ENCODE data around the gene NAPG.
"Not testable (repeated sequence)": the region's sequence is repeated elsewhere in the genome, so short reads cannot be mapped to it uniquely, and the experiment has no call there.

NAPG gene

DNA sequence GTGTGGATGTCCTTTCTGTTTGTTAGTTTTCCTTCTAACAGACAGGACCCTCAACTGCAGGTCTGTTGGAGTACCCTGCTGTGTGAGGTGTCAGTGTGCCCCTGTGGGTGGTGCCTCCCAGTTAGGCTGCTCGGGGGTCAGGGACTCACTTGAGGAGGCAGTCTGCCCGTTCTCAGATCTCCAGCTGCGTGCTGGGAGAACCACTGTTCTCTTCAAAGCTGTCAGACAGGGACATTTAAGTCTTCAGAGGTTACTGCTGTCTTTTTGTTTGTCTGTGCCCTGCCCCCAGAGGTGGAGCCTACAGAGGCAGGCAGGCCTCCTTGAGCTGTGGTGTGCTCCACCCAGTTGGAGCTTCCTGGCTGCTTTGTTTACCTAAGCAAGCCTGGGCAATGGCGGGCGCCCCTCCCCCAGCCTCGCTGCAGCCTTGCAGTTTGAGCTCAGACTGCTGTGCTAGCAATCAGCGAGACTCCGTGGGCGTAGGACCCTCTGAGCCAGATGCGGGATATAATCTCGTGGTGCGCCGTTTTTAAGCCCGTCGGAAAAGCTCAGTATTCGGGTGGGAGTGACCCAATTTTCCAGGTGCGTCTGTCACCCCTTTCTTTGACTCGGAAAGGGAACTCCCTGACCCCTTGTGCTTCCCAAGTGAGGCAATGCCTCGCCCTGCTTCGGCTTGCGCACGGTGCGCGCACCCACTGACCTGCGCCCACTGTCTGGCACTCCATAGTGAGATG, 52.2 kb downstream of the NAPG start:
- not testable (repeated sequence) for H3K4me3 ChIP-seq (ENCODE audit: low read length); H3K9me3 ChIP-seq (ENCODE audit: control insufficient read depth, low read length); H3K9ac ChIP-seq (ENCODE audit: low read length); H3K4me1 ChIP-seq (ENCODE audit: control insufficient read depth, insufficient read depth, low read length); H3K27me3 ChIP-seq (ENCODE audit: control insufficient read depth, insufficient read depth, low read length); H3K36me3 ChIP-seq (ENCODE audit: control insufficient read depth, insufficient read depth, low read length)

- not testable (repeated sequence) for H3K4me1 ChIP-seq (ENCODE audit: control insufficient read depth, insufficient read depth, low read length); H3K36me3 ChIP-seq (ENCODE audit: control insufficient read depth, insufficient read depth, low read length); H3K9me3 ChIP-seq (ENCODE audit: control insufficient read depth, low read length); H3K27me3 ChIP-seq (ENCODE audit: control insufficient read depth, insufficient read depth, low read length); H3K9ac ChIP-seq (ENCODE audit: low read length); H3K4me3 ChIP-seq (ENCODE audit: low read length)
These were observed 52.7 kb downstream of the NAPG start for GRCh38 chr18:10578573-10578899.

DNA sequence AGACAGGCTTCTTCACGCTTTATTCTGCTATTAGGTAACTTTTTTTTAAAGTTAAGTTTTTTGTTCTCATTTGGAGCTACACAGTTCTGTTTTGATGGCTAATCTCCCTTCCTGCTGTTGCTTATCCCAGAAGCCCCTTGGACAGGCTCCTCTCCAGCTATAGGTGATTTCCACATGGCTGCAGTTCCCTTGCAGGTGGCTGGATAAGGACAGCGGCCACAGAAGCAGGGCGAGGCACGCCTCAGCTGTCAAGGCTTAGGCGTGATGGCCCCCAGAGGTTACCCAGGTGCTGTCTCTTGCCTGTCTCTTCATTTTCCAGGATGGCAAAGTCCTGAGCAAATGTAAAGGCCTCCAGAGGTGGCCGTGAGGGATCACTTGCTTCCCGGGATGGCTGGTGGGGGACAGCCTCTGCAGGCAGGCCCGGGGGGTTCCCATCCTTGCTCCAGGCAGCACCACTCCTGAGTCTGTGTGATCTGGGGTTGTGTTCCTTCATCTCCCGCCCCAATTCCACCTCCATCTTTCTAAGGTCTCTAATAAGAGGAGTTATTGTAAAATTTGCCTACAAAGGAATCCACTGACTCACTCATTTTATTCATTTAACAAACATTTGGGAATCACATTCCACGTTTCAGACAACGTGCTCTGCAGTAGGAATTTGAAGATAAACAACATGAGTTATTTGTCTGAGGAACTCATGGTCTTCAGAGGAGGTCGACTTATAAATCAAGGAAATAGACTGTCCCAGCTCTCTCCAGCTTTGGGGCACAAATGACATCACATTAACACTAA, 53.4 kb downstream of the NAPG start:
- H3K36me3 ChIP-seq (ENCODE audit: control insufficient read depth, insufficient read depth, low read length) = no peaks in the 10 kb centered on the region
- H3K27me3 ChIP-seq (ENCODE audit: control insufficient read depth, insufficient read depth, low read length) = no peaks in the 10 kb centered on the region
- no peaks in the 10 kb centered on the region for H3K9me3 ChIP-seq (ENCODE audit: control insufficient read depth, low read length)
- no peaks in the 10 kb centered on the region for H3K4me1 ChIP-seq (ENCODE audit: control insufficient read depth, insufficient read depth, low read length)
- H3K9ac ChIP-seq (ENCODE audit: low read length) = no peak overlapping the region
- H3K4me3 ChIP-seq (ENCODE audit: low read length) = no peak overlapping the region

- no peaks in the 10 kb centered on the region for H3K36me3 ChIP-seq (ENCODE audit: control insufficient read depth, insufficient read depth, low read length)
- no peak overlapping the region for H3K9ac ChIP-seq (ENCODE audit: low read length)
- H3K9me3 ChIP-seq (ENCODE audit: control insufficient read depth, low read length) = no peaks in the 10 kb centered on the region
- H3K4me3 ChIP-seq (ENCODE audit: low read length) = no peak overlapping the region
- no peaks in the 10 kb centered on the region for H3K27me3 ChIP-seq (ENCODE audit: control insufficient read depth, insufficient read depth, low read length)
- H3K4me1 ChIP-seq (ENCODE audit: control insufficient read depth, insufficient read depth, low read length) = no peaks in the 10 kb centered on the region
These were observed 54.4 kb downstream of the NAPG start for GRCh38 chr18:10580215-10580614.

- Histone ChIP-seq H3K36me3 (ENCODE audit: control insufficient read depth, insufficient read depth, low read length) (no peaks in the 10 kb centered on the region), H3K4me1 (ENCODE audit: control insufficient read depth, insufficient read depth, low read length) (no peaks in the 10 kb centered on the region), H3K9ac (ENCODE audit: low read length) (no peak overlapping the region), H3K27me3 (ENCODE audit: control insufficient read depth, insufficient read depth, low read length) (no peaks in the 10 kb centered on the region), H3K9me3 (ENCODE audit: control insufficient read depth, low read length) (no peaks in the 10 kb centered on the region), H3K4me3 (ENCODE audit: low read length) (no peak overlapping the region)
These were observed 59.4 kb downstream of the NAPG start for GRCh38 chr18:10585260-10585659.

DNA sequence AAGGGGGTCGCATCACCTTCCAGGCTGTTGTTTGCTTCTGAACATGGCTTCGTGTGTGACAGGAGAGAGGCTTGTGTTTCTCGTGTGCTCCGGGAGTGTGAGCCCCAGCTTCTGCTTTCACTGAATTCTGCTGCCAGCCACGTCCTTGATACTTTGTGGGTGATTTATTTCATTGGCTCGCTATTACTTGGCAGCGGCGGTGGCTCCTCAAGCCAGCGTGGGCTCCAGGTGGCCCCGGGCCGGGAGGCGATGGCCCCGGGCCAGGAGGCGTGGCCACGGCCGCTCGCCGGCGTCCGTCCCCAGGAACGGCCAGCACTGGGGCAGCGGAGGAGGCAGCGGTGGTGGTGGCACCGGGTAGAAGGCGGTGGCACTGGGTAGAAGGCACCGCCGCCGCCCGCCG, 63.1 kb downstream of the NAPG start:
- H3K36me3 ChIP-seq (ENCODE audit: control insufficient read depth, insufficient read depth, low read length) = no peaks in the 10 kb centered on the region
- no peak overlapping the region for H3K4me3 ChIP-seq (ENCODE audit: low read length)
- no peaks in the 10 kb centered on the region for H3K9me3 ChIP-seq (ENCODE audit: control insufficient read depth, low read length)
- H3K9ac ChIP-seq (ENCODE audit: low read length) = no peak overlapping the region
- H3K27me3 ChIP-seq (ENCODE audit: control insufficient read depth, insufficient read depth, low read length) = no peaks in the 10 kb centered on the region
- H3K4me1 ChIP-seq (ENCODE audit: control insufficient read depth, insufficient read depth, low read length) = no peaks in the 10 kb centered on the region

GRCh38 chr18:10590412-10590811, 64.6 kb downstream of the NAPG start:
- H3K4me1 ChIP-seq (ENCODE audit: control insufficient read depth, insufficient read depth, low read length) = no peaks in the 10 kb centered on the region

GRCh38 chr18:10591896-10592295, 66.1 kb downstream of the NAPG start:
- H3K27me3 ChIP-seq (ENCODE audit: control insufficient read depth, insufficient read depth, low read length) = no peaks in the 10 kb centered on the region
- H3K4me3 ChIP-seq (ENCODE audit: low read length) = no peak overlapping the region
- no peak overlapping the region for H3K9ac ChIP-seq (ENCODE audit: low read length)
- no peaks in the 10 kb centered on the region for H3K4me1 ChIP-seq (ENCODE audit: control insufficient read depth, insufficient read depth, low read length)
- H3K9me3 ChIP-seq (ENCODE audit: control insufficient read depth, low read length) = no peaks in the 10 kb centered on the region
- no peaks in the 10 kb centered on the region for H3K36me3 ChIP-seq (ENCODE audit: control insufficient read depth, insufficient read depth, low read length)

More at GRCh38 chr18:10590412-10590811, 64.6 kb downstream of the NAPG start:
- Histone ChIP-seq H3K27me3 (ENCODE audit: control insufficient read depth, insufficient read depth, low read length) (no peaks in the 10 kb centered on the region), H3K9ac (ENCODE audit: low read length) (no peak overlapping the region), H3K9me3 (ENCODE audit: control insufficient read depth, low read length) (no peaks in the 10 kb centered on the region), H3K36me3 (ENCODE audit: control insufficient read depth, insufficient read depth, low read length) (no peaks in the 10 kb centered on the region), H3K4me3 (ENCODE audit: low read length) (no peak overlapping the region)

DNA sequence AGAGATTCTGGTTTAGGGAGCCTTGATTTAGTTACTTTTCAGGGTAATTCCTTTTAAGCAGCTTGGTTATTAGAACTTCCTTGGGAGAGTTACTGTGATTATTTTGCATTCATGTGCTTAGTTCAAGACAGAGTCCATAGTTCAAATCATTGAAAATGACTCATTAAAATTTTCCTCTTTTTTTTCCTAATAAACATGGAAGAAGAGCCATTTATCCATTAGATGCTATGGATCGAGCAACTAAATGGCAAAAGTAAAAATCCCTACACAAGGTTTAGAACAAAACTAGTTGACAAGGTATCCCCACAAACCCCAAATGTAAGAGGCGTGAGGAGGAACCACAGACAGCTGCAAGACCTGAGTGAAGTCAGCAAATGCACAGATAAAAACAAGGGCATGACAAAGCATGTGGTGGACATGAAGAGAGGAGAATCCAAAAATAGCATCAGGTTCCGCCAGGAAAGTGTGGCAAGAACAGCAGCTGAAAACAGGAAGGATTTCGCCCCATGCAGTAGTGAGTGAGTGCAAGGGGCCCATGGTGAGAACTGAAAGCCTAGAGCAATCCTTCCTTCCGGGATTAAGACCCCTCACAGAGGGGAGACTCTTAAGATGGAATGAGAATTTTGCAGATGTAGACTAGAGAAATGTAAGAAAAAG, 67.7 kb downstream of the NAPG start:
- not testable (repeated sequence) for H3K4me1 ChIP-seq (ENCODE audit: control insufficient read depth, insufficient read depth, low read length)

DNA sequence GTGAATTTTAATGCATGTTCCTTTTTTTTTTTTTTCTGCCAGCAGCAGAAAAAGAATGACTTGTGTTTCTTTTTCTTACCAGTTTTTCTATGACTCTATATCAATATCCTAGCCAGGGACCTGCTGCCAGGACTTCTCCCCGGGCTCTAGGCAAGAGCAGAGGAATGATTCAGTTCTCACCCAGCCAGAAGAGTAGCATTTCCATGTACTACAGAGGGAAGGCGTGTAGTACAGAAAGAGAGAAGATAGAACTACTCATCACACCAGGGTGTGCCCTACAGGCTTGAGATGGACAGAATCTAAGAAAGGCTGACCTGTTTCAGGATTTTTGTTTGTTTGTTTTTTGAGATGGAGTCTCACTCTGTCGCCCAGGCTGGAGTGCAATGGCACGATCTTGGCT, 70.1 kb downstream of the NAPG start:
- not testable (repeated sequence) for H3K4me1 ChIP-seq (ENCODE audit: control insufficient read depth, insufficient read depth, low read length); H3K27me3 ChIP-seq (ENCODE audit: control insufficient read depth, insufficient read depth, low read length); H3K9me3 ChIP-seq (ENCODE audit: control insufficient read depth, low read length); H3K9ac ChIP-seq (ENCODE audit: low read length); H3K36me3 ChIP-seq (ENCODE audit: control insufficient read depth, insufficient read depth, low read length); H3K4me3 ChIP-seq (ENCODE audit: low read length)

More for the DNA sequence above, 67.7 kb downstream of the NAPG start:
- not testable (repeated sequence) for H3K4me3 ChIP-seq (ENCODE audit: low read length); H3K9ac ChIP-seq (ENCODE audit: low read length); H3K27me3 ChIP-seq (ENCODE audit: control insufficient read depth, insufficient read depth, low read length); H3K36me3 ChIP-seq (ENCODE audit: control insufficient read depth, insufficient read depth, low read length); H3K9me3 ChIP-seq (ENCODE audit: control insufficient read depth, low read length)

- H3K4me1 ChIP-seq (ENCODE audit: control insufficient read depth, insufficient read depth, low read length); H3K9me3 ChIP-seq (ENCODE audit: control insufficient read depth, low read length); H3K27me3 ChIP-seq (ENCODE audit: control insufficient read depth, insufficient read depth, low read length); H3K4me3 ChIP-seq (ENCODE audit: low read length); H3K9ac ChIP-seq (ENCODE audit: low read length); H3K36me3 ChIP-seq (ENCODE audit: control insufficient read depth, insufficient read depth, low read length): not testable (repeated sequence)
These were observed 71.9 kb downstream of the NAPG start for GRCh38 chr18:10597695-10598094.

GRCh38 chr18:10600701-10601100, 74.9 kb downstream of the NAPG start:
- not testable (repeated sequence) for H3K4me3 ChIP-seq (ENCODE audit: low read length); H3K4me1 ChIP-seq (ENCODE audit: control insufficient read depth, insufficient read depth, low read length); H3K27me3 ChIP-seq (ENCODE audit: control insufficient read depth, insufficient read depth, low read length); H3K9me3 ChIP-seq (ENCODE audit: control insufficient read depth, low read length); H3K9ac ChIP-seq (ENCODE audit: low read length); H3K36me3 ChIP-seq (ENCODE audit: control insufficient read depth, insufficient read depth, low read length)
